EL (cell line): Measurements from ENCODE around the gene PLS3.
"Not testable (repeated sequence)": the region's sequence is repeated elsewhere in the genome, so short reads cannot be mapped to it uniquely, and the experiment has no call there.

Experiments used
- DNase-seq: peaks from one replicate; pipeline ENCODE4 v3.0.0-alpha.2; 2016

PLS3 gene

GRCh38 chrX:115616943-115617563, 56.1 kb downstream of the PLS3 start:
- DNase-seq = peak; percentile 87

- no peak for DNase-seq
Measured at GRCh38 chrX:115622534-115622933, 61.6 kb downstream of the PLS3 start.

GRCh38 chrX:115624916-115625315, 63.9 kb downstream of the PLS3 start:
- DNase-seq = no peak

GRCh38 chrX:115625572-115626301, 64.8 kb downstream of the PLS3 start:
- peak; percentile 28 for DNase-seq

GRCh38 chrX:115630204-115630603, 69.2 kb downstream of the PLS3 start:
- DNase-seq = no peak

- DNase-seq = peak; percentile 59
Measured at GRCh38 chrX:115632455-115632854, 71.5 kb downstream of the PLS3 start.

- DNase-seq = not testable (repeated sequence)
Measured at GRCh38 chrX:115633397-115633796, 72.4 kb downstream of the PLS3 start.

GRCh38 chrX:115639334-115639880, 78.4 kb downstream of the PLS3 start:
- no peak for DNase-seq

- no peak for DNase-seq
Measured at GRCh38 chrX:115642311-115642710, 81.3 kb downstream of the PLS3 start.

- DNase-seq = peak; percentile 68
Measured at GRCh38 chrX:115642895-115643530, 82.0 kb downstream of the PLS3 start.

GRCh38 chrX:115644397-115644796, 83.4 kb downstream of the PLS3 start:
- DNase-seq = not testable (repeated sequence)

- DNase-seq = no peak
Measured at GRCh38 chrX:115649461-115650063, 88.6 kb downstream of the PLS3 start.

GRCh38 chrX:115650449-115650848, 89.5 kb downstream of the PLS3 start:
- no peak for DNase-seq

- DNase-seq = peak; percentile 40
Measured at GRCh38 chrX:115650916-115651315, 89.9 kb downstream of the PLS3 start.

GRCh38 chrX:115652221-115652620, 91.2 kb downstream of the PLS3 start:
- no peak for DNase-seq

- DNase-seq = no peak
Measured at GRCh38 chrX:115665122-115665521, 104.1 kb downstream of the PLS3 start.

GRCh38 chrX:115679460-115679859, 118.5 kb downstream of the PLS3 start:
- DNase-seq = peak; percentile 24

GRCh38 chrX:115687595-115687994, 126.6 kb downstream of the PLS3 start:
- no peak for DNase-seq

- peak; percentile 18 for DNase-seq
Measured at GRCh38 chrX:115689931-115690330, 129.0 kb downstream of the PLS3 start.

- DNase-seq = peak; percentile 69
Measured at GRCh38 chrX:115690511-115691216, 129.7 kb downstream of the PLS3 start.

GRCh38 chrX:115693476-115693875, 132.5 kb downstream of the PLS3 start:
- no peak for DNase-seq

- no peak for DNase-seq
Measured at GRCh38 chrX:115694028-115694427, 133.1 kb downstream of the PLS3 start.

GRCh38 chrX:115696039-115696438, 135.1 kb downstream of the PLS3 start:
- no peak for DNase-seq
